Glutamatergic neuron (in vitro differentiated cells): ENCODE measurements around the gene OTX1. TPM values are rescaled to one million over a fixed set of nuclear protein-coding genes. Genes with fewer than 3 reads are reported as not detected.
A peak's percentile ranks its signal among the peaks of the same experiment; 100 is the strongest.

Experiments used
- DNase-seq: peaks from one replicate; pipeline ENCODE4 v3.0.0; 2022
- H3K27ac Mint-ChIP-seq: one replicate; pipeline ENCODE4 v1.8.0; 2020; ENCODE audit warnings: mild to moderate bottlenecking, mixed read lengths, inconsistent platforms; ENCODE audit not compliant: unreplicated experiment
- H3K27me3 Mint-ChIP-seq: one replicate; pipeline ENCODE4 v1.8.0; 2020; ENCODE audit warnings: mild to moderate bottlenecking, moderate library complexity, mixed read lengths, inconsistent platforms; ENCODE audit not compliant: unreplicated experiment
- H3K36me3 Mint-ChIP-seq: one replicate; pipeline ENCODE4 v1.8.0; 2020; ENCODE audit warnings: mild to moderate bottlenecking, mixed read lengths, inconsistent platforms; ENCODE audit not compliant: unreplicated experiment
- H3K4me1 Mint-ChIP-seq: one replicate; pipeline ENCODE4 v1.8.0; 2020; ENCODE audit warnings: mild to moderate bottlenecking, low read depth, mixed read lengths, inconsistent platforms; ENCODE audit not compliant: unreplicated experiment
- H3K4me3 Mint-ChIP-seq: one replicate; pipeline ENCODE4 v1.8.0; 2020; ENCODE audit warnings: mild to moderate bottlenecking, mixed read lengths, inconsistent platforms; ENCODE audit not compliant: unreplicated experiment
- H3K9me3 Mint-ChIP-seq: one replicate; pipeline ENCODE4 v1.8.0; 2020; ENCODE audit warnings: mild to moderate bottlenecking, moderate library complexity, mixed read lengths, inconsistent platforms; ENCODE audit not compliant: unreplicated experiment
- total RNA-seq: library from RNA; stranded (reverse); fragmentation: NEBNext Ultra II Directional; extraction: Animal tissue kit (Norgen Biotek cat#: 25700); gene quantifications from one replicate; pipeline ENCODE4 v1.2.1, GENCODE V29; 2021; ENCODE audit not compliant: unreplicated experiment
- TF ChIP-seq, protein P1 (sequence below): fragments of 200-600 bp; sonication (generic); IDR thresholded peaks from one replicate; pipeline ENCODE4 v1.5.0; 2021; ENCODE audit not compliant: partially characterized antibody, unreplicated experiment

Gene OTX1
- total RNA-seq, 1 donor from 2014 or later, result 0.15 TPM

DNA sequence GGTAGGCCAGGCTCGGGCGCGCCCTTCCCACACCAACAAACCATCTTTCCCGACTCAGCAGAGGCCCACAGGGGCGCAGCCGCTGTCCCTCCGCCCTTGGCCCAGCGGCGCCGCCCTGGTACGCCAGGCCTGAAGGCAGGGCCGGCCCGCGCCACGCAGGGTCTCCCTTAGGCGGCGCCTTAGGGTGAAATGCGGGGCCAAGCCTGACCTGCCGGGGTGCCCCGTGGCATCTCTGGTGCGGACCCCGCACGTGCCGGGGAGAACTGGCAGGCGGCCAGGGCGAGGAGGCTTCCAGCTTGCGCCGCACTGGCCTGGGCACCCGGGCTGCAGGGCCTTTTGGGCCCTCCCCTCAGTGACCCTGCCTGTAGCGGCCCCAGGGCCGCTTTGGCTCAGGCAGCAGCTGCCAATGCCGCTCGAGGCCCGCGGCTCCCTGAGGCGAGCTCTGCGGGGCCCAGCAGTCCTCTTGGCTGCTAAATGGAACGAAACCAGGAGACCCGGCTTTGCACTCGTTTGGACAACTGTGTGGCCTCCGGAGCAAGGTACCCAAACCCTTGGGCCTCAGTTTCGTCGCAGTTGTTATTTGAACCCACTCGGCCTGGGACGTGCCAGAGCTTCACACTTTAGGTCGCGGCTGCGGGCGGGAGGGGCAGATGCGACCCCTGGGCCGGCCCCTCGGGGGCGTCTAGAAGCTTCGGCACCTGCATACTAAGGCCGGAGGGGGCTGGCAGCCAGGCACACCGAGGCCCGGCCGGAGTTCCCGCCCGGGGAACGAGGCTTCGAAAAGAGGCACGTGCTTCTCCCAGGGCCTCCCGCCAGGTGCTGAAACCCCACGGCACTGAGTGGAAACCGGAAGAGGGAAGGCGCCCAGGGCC, 8.5 kb downstream of the OTX1 start:
- Mint-ChIP-seq H3K4me3 (no peak overlapping the region), H3K27me3 (peaks cover 42% of the 10 kb centered on the region), H3K27ac (no peak overlapping the region), H3K4me1 (peaks cover 16% of the 10 kb centered on the region), H3K36me3 (peaks cover 4% of the 10 kb centered on the region), H3K9me3 (peaks cover 14% of the 10 kb centered on the region)
- peak; percentile 60 for DNase-seq
- TF ChIP-seq, protein P1, sequence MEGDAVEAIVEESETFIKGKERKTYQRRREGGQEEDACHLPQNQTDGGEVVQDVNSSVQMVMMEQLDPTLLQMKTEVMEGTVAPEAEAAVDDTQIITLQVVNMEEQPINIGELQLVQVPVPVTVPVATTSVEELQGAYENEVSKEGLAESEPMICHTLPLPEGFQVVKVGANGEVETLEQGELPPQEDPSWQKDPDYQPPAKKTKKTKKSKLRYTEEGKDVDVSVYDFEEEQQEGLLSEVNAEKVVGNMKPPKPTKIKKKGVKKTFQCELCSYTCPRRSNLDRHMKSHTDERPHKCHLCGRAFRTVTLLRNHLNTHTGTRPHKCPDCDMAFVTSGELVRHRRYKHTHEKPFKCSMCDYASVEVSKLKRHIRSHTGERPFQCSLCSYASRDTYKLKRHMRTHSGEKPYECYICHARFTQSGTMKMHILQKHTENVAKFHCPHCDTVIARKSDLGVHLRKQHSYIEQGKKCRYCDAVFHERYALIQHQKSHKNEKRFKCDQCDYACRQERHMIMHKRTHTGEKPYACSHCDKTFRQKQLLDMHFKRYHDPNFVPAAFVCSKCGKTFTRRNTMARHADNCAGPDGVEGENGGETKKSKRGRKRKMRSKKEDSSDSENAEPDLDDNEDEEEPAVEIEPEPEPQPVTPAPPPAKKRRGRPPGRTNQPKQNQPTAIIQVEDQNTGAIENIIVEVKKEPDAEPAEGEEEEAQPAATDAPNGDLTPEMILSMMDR, result no peak

DNA sequence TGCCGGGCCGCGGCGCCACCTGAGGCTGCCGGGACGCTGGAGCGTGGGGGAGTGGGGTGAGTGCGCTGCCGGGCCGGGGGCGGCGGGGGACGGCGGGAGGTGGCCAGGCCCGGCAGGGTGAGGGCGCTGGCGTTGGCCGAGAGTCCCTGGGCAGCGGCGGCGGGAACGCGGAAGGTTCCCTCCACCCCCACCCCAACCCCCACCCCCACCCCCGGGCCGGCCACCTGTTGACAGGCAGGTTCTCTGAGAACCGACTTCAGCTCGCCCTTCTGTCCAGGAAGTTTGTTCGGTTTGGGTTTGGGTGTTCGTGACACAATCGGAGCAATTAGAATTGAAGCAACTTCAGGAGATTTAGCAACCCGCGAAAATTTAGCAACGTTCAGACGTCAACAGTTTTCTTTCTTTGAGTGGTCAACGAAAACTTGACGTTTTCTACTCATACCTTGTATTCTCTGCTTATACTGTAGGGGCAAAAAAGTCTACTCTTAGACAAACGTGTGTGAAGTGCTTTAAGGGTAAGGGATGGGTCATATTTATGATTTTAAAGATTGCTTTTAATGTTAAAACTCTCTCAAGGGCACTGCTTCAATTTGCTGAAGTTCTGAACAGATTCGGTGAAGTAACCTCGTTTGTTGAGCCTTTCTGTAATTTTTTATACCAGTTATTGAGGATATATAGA, 9.3 kb downstream of the OTX1 start:
- H3K27ac Mint-ChIP-seq, result peak overlapping the region; percentile 55
- peak overlapping the region; percentile 78 for H3K4me3 Mint-ChIP-seq
- peaks cover 35% of the 10 kb centered on the region for H3K27me3 Mint-ChIP-seq
- H3K4me1 Mint-ChIP-seq, result peaks cover 16% of the 10 kb centered on the region
- TF ChIP-seq, protein P1, result no peak
- peak; percentile 21 for DNase-seq
- peaks cover 14% of the 10 kb centered on the region for H3K9me3 Mint-ChIP-seq
- H3K36me3 Mint-ChIP-seq, result peaks cover 4% of the 10 kb centered on the region

- H3K27ac Mint-ChIP-seq, result no peak overlapping the region
- H3K4me3 Mint-ChIP-seq, result no peak overlapping the region
- peaks cover 14% of the 10 kb centered on the region for H3K9me3 Mint-ChIP-seq
- H3K36me3 Mint-ChIP-seq, result peaks cover 4% of the 10 kb centered on the region
- H3K27me3 Mint-ChIP-seq, result peaks cover 31% of the 10 kb centered on the region
- peaks cover 16% of the 10 kb centered on the region for H3K4me1 Mint-ChIP-seq
- no peak for DNase-seq
- TF ChIP-seq, protein P1, result no peak
These were observed 9.9 kb downstream of the OTX1 start for GRCh38 chr2:63060472-63060991.

GRCh38 chr2:63064197-63064596, 13.6 kb downstream of the OTX1 start:
- Mint-ChIP-seq H3K4me1 (peaks cover 3% of the 10 kb centered on the region), H3K27ac (no peak overlapping the region), H3K36me3 (peaks cover 4% of the 10 kb centered on the region), H3K9me3 (peaks cover 4% of the 10 kb centered on the region), H3K27me3 (peaks cover 9% of the 10 kb centered on the region), H3K4me3 (no peak overlapping the region)
- TF ChIP-seq, protein P1, result no peak
- DNase-seq, result no peak
